Mesothelial cell of epicardium (in vitro differentiated cells): ENCODE measurements around the gene MRPL4. TPM values are rescaled to one million over a fixed set of nuclear protein-coding genes. Genes with fewer than 3 reads are reported as not detected.

ENCODE experiments used
- DNase-seq, 2 experiments: peaks; one replicate each; pipeline ENCODE4 v3.0.0; 2021; ENCODE audit warnings: low spot score in 2 of 2; ENCODE audit not compliant: unreplicated experiment in 2 of 2
- H3K27ac Mint-ChIP-seq: 2 replicates; pipeline ENCODE4 v1.8.0; 2021; ENCODE audit warnings: mixed read lengths
- H3K27me3 Mint-ChIP-seq: 2 replicates; pipeline ENCODE4 v1.8.0; 2021; ENCODE audit warnings: low read depth, mixed read lengths
- H3K36me3 Mint-ChIP-seq: 2 replicates; pipeline ENCODE4 v1.8.0; 2021; ENCODE audit warnings: mixed read lengths
- H3K4me1 Mint-ChIP-seq: 2 replicates; pipeline ENCODE4 v1.8.0; 2021; ENCODE audit warnings: mixed read lengths
- H3K4me3 Mint-ChIP-seq: 2 replicates; pipeline ENCODE4 v1.8.0; 2021; ENCODE audit warnings: mild to moderate bottlenecking, moderate library complexity, mixed read lengths
- H3K9me3 Mint-ChIP-seq: 2 replicates; pipeline ENCODE4 v1.8.0; 2021; ENCODE audit warnings: mixed read lengths
- CTCF ChIP-seq: fragments of 200-600 bp; sonication (generic); IDR thresholded peaks from one replicate; pipeline ENCODE4 v1.5.0; 2021; ENCODE audit warnings: antibody characterized with exemption; ENCODE audit not compliant: unreplicated experiment
- total RNA-seq: library from RNA; stranded (reverse); gene quantifications from 3 replicates; pipeline ENCODE4 v1.2.1, GENCODE V29; 2021

The MRPL4 gene
- total RNA-seq, 1 donor from 2014 or later, result 54.1 TPM

DNA sequence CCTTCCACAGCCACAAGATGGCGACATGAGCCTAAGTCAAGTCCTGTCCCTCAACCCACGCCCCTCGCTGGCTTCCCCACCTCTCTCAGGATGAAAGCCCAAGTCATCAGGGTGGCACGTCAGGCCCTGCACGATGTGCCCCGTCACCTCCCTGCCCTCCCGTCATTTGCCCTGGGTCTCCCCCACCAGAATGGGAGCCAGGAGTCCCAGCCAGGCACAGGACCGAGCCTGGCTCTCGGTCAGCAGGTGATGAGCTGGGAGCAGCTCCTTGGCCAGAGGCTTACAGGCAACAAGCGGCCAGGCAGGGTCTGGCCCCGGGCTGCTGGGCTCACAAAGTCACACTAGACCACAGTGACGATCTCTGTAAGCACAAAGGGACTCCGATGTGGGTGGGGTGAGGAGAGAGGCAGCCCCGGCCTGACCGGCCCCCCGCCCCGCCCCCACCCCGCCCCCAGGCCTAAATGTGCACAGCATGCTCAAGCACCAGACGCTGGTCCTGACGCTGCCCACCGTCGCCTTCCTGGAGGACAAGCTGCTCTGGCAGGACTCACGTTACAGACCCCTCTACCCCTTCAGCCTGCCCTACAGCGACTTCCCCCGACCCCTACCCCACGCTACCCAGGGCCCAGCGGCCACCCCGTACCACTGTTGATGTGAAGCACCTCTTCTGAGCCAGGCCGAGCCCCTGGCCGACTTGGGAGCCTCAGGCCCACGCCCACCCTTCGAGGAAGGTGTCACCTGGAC is 7.3 kb downstream of the MRPL4 start:
- Mint-ChIP-seq H3K9me3 (no peaks in the 10 kb centered on the region), H3K4me3 (no peak overlapping the region), H3K4me1 (no peaks in the 10 kb centered on the region), H3K36me3 (peaks cover 20% of the 10 kb centered on the region), H3K27me3 (no peaks in the 10 kb centered on the region), H3K27ac (no peak overlapping the region)
- peak; percentile 76 to 81 for DNase-seq
- TF ChIP-seq CTCF, result peak; percentile 64

DNA sequence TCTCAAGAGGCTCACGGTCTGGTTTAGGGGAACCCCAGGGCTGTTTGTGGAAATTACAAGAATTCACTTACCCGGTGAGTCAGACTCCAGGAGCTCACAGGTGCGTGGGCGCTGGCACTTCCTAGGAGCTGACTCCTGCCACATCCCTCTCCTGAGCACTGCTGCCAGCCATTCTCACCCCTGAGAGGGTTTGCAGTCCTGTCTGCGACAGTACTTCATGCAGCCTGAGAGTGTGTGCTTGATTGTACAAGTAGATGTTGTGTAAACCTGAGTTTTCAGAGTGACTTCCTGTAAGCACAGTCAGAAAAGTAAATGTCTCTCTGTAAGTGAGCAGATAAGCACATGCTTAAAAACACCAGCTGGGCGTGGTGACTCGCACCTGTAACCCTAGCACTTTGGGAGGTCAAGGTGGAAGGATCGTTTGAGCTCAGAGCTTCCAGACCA is 8.1 kb downstream of the MRPL4 start:
- Mint-ChIP-seq H3K27ac (no peak overlapping the region), H3K27me3 (no peaks in the 10 kb centered on the region), H3K4me3 (no peak overlapping the region), H3K4me1 (no peaks in the 10 kb centered on the region), H3K9me3 (no peaks in the 10 kb centered on the region), H3K36me3 (peaks cover 19% of the 10 kb centered on the region)
- no peak for DNase-seq
- no peak for TF ChIP-seq CTCF

- no peaks in the 10 kb centered on the region for H3K9me3 Mint-ChIP-seq
- no peak for DNase-seq
These were observed 10.8 kb downstream of the MRPL4 start for GRCh38 chr19:10262771-10263170.

GRCh38 chr19:10266706-10267105 is 14.7 kb downstream of the MRPL4 start:
- no peak for TF ChIP-seq CTCF
- Mint-ChIP-seq H3K27me3 (peaks cover 31% of the 10 kb centered on the region), H3K4me3 (no peak overlapping the region), H3K4me1 (no peaks in the 10 kb centered on the region), H3K27ac (no peak overlapping the region), H3K9me3 (no peaks in the 10 kb centered on the region), H3K36me3 (no peaks in the 10 kb centered on the region)
- no peak for DNase-seq

More at GRCh38 chr19:10262771-10263170, 10.8 kb downstream of the MRPL4 start:
- TF ChIP-seq CTCF, result no peak
- no peaks in the 10 kb centered on the region for H3K4me1 Mint-ChIP-seq
- no peak overlapping the region for H3K4me3 Mint-ChIP-seq
- no peak overlapping the region for H3K27ac Mint-ChIP-seq
- H3K36me3 Mint-ChIP-seq, result peaks cover 4% of the 10 kb centered on the region
- H3K27me3 Mint-ChIP-seq, result no peaks in the 10 kb centered on the region

DNA sequence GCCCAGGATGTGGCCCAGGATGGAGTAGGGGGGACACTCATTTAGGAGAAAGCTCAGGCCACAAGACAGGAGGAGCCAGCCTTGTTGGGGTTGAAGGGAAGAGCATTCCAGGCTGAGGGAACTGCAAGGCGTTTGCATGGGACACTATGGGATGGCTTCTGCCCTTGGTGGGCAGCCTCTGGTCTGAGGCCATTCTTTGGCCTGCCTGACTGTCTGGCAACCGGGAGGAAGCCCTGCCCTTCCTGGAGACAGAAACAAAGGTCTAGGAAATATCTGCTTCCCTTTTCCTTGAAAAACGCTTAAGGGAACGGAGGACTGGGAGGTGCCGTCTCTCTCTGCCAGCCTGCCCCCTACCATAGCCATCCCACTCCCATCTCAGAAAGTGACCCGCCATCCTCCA is 16.1 kb downstream of the MRPL4 start:
- TF ChIP-seq CTCF, result no peak
- no peak overlapping the region for H3K4me3 Mint-ChIP-seq
- no peak for DNase-seq
- no peaks in the 10 kb centered on the region for H3K36me3 Mint-ChIP-seq
- peaks cover 42% of the 10 kb centered on the region for H3K27me3 Mint-ChIP-seq
- no peaks in the 10 kb centered on the region for H3K4me1 Mint-ChIP-seq
- H3K9me3 Mint-ChIP-seq, result no peaks in the 10 kb centered on the region
- no peak overlapping the region for H3K27ac Mint-ChIP-seq
